ENCODE results near the gene HM13.
A peak's percentile ranks its signal among the peaks of the same experiment; 100 is the strongest.
"Not testable (repeated sequence)": the region's sequence is repeated elsewhere in the genome, so short reads cannot be mapped to it uniquely, and the experiment has no call there.

The HM13 gene

GRCh38 chr20:31502884-31503673 lies 11.2 kb upstream of the HM13 start:
- peak; percentile 38 for DNase-seq

GRCh38 chr20:31505903-31506302 lies 8.3 kb upstream of the HM13 start:
- no peak for DNase-seq

GRCh38 chr20:31508517-31509244 lies 5.6 kb upstream of the HM13 start:
- no peak for DNase-seq

- DNase-seq = no peak
These were observed 981 bp downstream of the HM13 start for GRCh38 chr20:31515072-31515774.

GRCh38 chr20:31515775-31516107 lies 1.5 kb downstream of the HM13 start:
- DNase-seq = no peak

GRCh38 chr20:31516166-31516565 lies 1.9 kb downstream of the HM13 start:
- no peak for DNase-seq

- DNase-seq = no peak
These were observed 2.4 kb downstream of the HM13 start for GRCh38 chr20:31516651-31517050.

GRCh38 chr20:31517373-31517772 lies 3.1 kb downstream of the HM13 start:
- DNase-seq = peak; percentile 17

- not testable (repeated sequence) for DNase-seq
These were observed 7.0 kb downstream of the HM13 start for GRCh38 chr20:31521267-31521666.

GRCh38 chr20:31522731-31523130 lies 8.5 kb downstream of the HM13 start:
- DNase-seq = no peak

GRCh38 chr20:31523361-31524283 lies 9.4 kb downstream of the HM13 start:
- DNase-seq = no peak

GRCh38 chr20:31527266-31527665 lies 13.0 kb downstream of the HM13 start:
- DNase-seq = no peak

- no peak for DNase-seq
These were observed 21.1 kb downstream of the HM13 start for GRCh38 chr20:31535298-31535697.

GRCh38 chr20:31536575-31536974 lies 22.3 kb downstream of the HM13 start:
- no peak for DNase-seq

- no peak for DNase-seq
These were observed 23.1 kb downstream of the HM13 start for GRCh38 chr20:31537116-31537871.

GRCh38 chr20:31537890-31538289 lies 23.6 kb downstream of the HM13 start:
- DNase-seq = no peak

- DNase-seq = no peak
These were observed 24.1 kb downstream of the HM13 start for GRCh38 chr20:31538326-31538725.

GRCh38 chr20:31539636-31540035 lies 25.4 kb downstream of the HM13 start:
- not testable (repeated sequence) for DNase-seq

- no peak for DNase-seq
These were observed 26.2 kb downstream of the HM13 start for GRCh38 chr20:31540406-31540805.

GRCh38 chr20:31542201-31542842 lies 28.1 kb downstream of the HM13 start:
- DNase-seq = no peak

- DNase-seq = no peak
These were observed 28.7 kb downstream of the HM13 start for GRCh38 chr20:31542963-31543362.
